Vagina (tissue), 2 donors: ENCODE measurements around the gene KRTAP10-11.

Experiments
- CTCF ChIP-seq, 3 experiments: fragments of 450-650 bp in 2 of 3; fragments of 200-600 bp in 1 of 3; sonication (generic) in 1 of 3; IDR thresholded peaks; one replicate each; pipeline ENCODE4 v1.5.1; 2017 to 2019; ENCODE audit warnings: antibody characterized with exemption in 3 of 3, mild to moderate bottlenecking in 2 of 3, moderate library complexity in 2 of 3
- POLR2A ChIP-seq, 2 donors: fragments of 450-650 bp; IDR thresholded peaks; one replicate each; pipeline ENCODE4 v1.6.1; 2017; ENCODE audit warnings: antibody characterized with exemption in 2 of 2, mild to moderate bottlenecking in 2 of 2, moderate library complexity in 2 of 2

GRCh38 chr21:44615466-44615865, 30.7 kb upstream of the KRTAP10-11 start:
- TF ChIP-seq CTCF (IDR thresholded peaks at IDR 0.05) (no peak), POLR2A (IDR thresholded peaks at IDR 0.05) (no peak)
